Spleen (tissue), 7 donors: ENCODE measurements around the gene CACNA1C.

ENCODE experiments used
- CTCF ChIP-seq, 11 experiments: fragments of 200-600 bp in 7 of 11; fragments of 450-650 bp in 4 of 11; sonication (generic) in 4 of 11; IDR thresholded peaks in 8 of 11; conservative IDR thresholded peaks in 3 of 11; 1 replicate in 7 of 11; 2 replicates in 4 of 11; pipeline versions ENCODE4 v1.4.0 to v1.8.0; 2016 to 2021; ENCODE audit warnings: antibody characterized with exemption in 11 of 11, inconsistent platforms in 4 of 11, mild to moderate bottlenecking in 1 of 11
- POLR2A ChIP-seq, 3 donors: fragments of 450-650 bp; IDR thresholded peaks; one replicate each; pipeline ENCODE4 v1.5.1; 2017; ENCODE audit warnings: antibody characterized with exemption in 3 of 3, mild to moderate bottlenecking in 1 of 3
- POLR2AphosphoS5 ChIP-seq, 3 donors: sonication (generic); formaldehyde crosslinking; IDR thresholded peaks; one replicate each; pipeline ENCODE4 v1.5.1; 2017; ENCODE audit warnings: antibody characterized with exemption in 3 of 3
- donor health status: DM: no; HTN: no; CAD: no; lungs with moderate emphysema.
- donor health status: DM: no; HTN: no; CAD: no.
- donor health status: DM: no; HTN: no; CAD: no.

GRCh38 chr12:2167231-2167630 is 114.4 kb downstream of the CACNA1C start:
- TF ChIP-seq POLR2A (IDR thresholded peaks at IDR 0.05) (no peak), CTCF (IDR thresholded peaks at IDR 0.05 in 8 of 11, conservative IDR thresholded peaks at IDR 0.05 in 3 of 11) (no peak), POLR2AphosphoS5 (IDR thresholded peaks at IDR 0.05) (no peak)
